Stimulated activated CD4-positive, alpha-beta T cell treated with anti-CD3 and anti-CD28 coated beads, Interleukin-12 subunit alpha, Interleukin-12 subunit beta, amount 100 ng/mL, for 4 hours (primary cell): ENCODE data around the gene WDHD1.
"Not testable (repeated sequence)": the region's sequence is repeated elsewhere in the genome, so short reads cannot be mapped to it uniquely, and the experiment has no call there.

ENCODE experiments used
- DNase-seq: peaks from one replicate; pipeline ENCODE4 v3.0.0-alpha.2; 2020

WDHD1 gene

GRCh38 chr14:54902521-54903420 is 124.1 kb downstream of the WDHD1 start, which contains the start of gene GCH1:
TSS of gene GCH1 (minus strand) at chr14:54902826. CDS start at chr14:54902663, 163 bp downstream.
- peak; percentile 76 for DNase-seq

GRCh38 chr14:54902143-54902520 is 124.8 kb downstream of the WDHD1 start:
- peak; percentile 75 for DNase-seq

- DNase-seq: no peak
These were observed 125.3 kb downstream of the WDHD1 start for GRCh38 chr14:54901380-54902142.

GRCh38 chr14:54899573-54899972 is 127.3 kb downstream of the WDHD1 start:
- no peak for DNase-seq

GRCh38 chr14:54897809-54898555 is 128.9 kb downstream of the WDHD1 start:
- not testable (repeated sequence) for DNase-seq

- DNase-seq: no peak
These were observed 131.2 kb downstream of the WDHD1 start for GRCh38 chr14:54895683-54896082.

GRCh38 chr14:54894995-54895394 is 131.9 kb downstream of the WDHD1 start:
- no peak for DNase-seq

GRCh38 chr14:54893151-54893760 is 133.6 kb downstream of the WDHD1 start:
- DNase-seq: no peak

- DNase-seq: no peak
These were observed 135.2 kb downstream of the WDHD1 start for GRCh38 chr14:54891471-54892245.

GRCh38 chr14:54890788-54891187 is 136.1 kb downstream of the WDHD1 start:
- DNase-seq: no peak

- no peak for DNase-seq
These were observed 137.0 kb downstream of the WDHD1 start for GRCh38 chr14:54889919-54890318.
